ENCODE results near the gene GPR62.

The GPR62 gene

GRCh38 chr3:51994530-51994929 is 39.3 kb downstream of the GPR62 start:
- DNase-seq = no peak

- peak; percentile 98 to 99 for DNase-seq
Observed at GRCh38 chr3:51995346-51996163, 40.4 kb downstream of the GPR62 start, which contains the start of gene RPL29. TSS of gene RPL29 (minus strand) at chr3:51995895. CDS start at chr3:51995461, 434 bp downstream.

GRCh38 chr3:51997172-51997571 is 42.0 kb downstream of the GPR62 start:
- DNase-seq = no peak

- no peak for DNase-seq
Observed at GRCh38 chr3:51997935-51998596, 42.9 kb downstream of the GPR62 start.

- DNase-seq = peak in 1 of 2 experiments; percentile 22
Observed at GRCh38 chr3:51998774-51999173, 43.6 kb downstream of the GPR62 start.

- no peak for DNase-seq
Observed at GRCh38 chr3:51999846-52000245, 44.7 kb downstream of the GPR62 start.

- DNase-seq = peak; percentile 54 to 80
Observed at GRCh38 chr3:52001443-52001974, 46.3 kb downstream of the GPR62 start.

- DNase-seq = no peak
Observed at GRCh38 chr3:52002748-52003147, 47.6 kb downstream of the GPR62 start.

GRCh38 chr3:52004163-52004787 is 49.1 kb downstream of the GPR62 start:
- no peak for DNase-seq

GRCh38 chr3:52004906-52005395 is 49.8 kb downstream of the GPR62 start:
- no peak for DNase-seq

GRCh38 chr3:52005571-52005986 is 50.4 kb downstream of the GPR62 start:
- no peak for DNase-seq

GRCh38 chr3:52006017-52006819 is 51.0 kb downstream of the GPR62 start:
- DNase-seq = peak in 1 of 2 experiments; percentile 22

GRCh38 chr3:52006820-52007133 is 51.6 kb downstream of the GPR62 start:
- no peak for DNase-seq

Data from AML-193 (cell line).